Heart right ventricle (tissue), 16 donors: ENCODE results near the gene HEPN1. TPM values are rescaled to one million over a fixed set of nuclear protein-coding genes. Genes with fewer than 3 reads are reported as not detected.

Experiments
- ATAC-seq, 8 donors: fragments of 200-7000 bp; cut with Tn5 transposase; one replicate each; pipeline ENCODE4 v1.9.1; 2020; ENCODE audit warnings: mild to moderate bottlenecking in 8 of 8, moderate library complexity in 8 of 8, moderate number of reproducible peaks in 1 of 8
- DNase-seq, 2 donors: peaks; one replicate each; pipeline ENCODE4 v3.0.0-alpha.2; 2020
- H3K27ac ChIP-seq, 10 donors: fragments of 200-600 bp; sonication (generic) in 2 of 10; one replicate each; pipeline versions ENCODE4 v1.5.0 to v1.8.0; 2020 to 2022; ENCODE audit warnings: mild to moderate bottlenecking in 3 of 10
- H3K27me3 ChIP-seq, 7 donors: fragments of 200-600 bp; one replicate each; pipeline ENCODE4 v1.8.0; 2021 to 2022; ENCODE audit warnings: mild to moderate bottlenecking in 2 of 7
- H3K36me3 ChIP-seq, 9 donors: fragments of 200-600 bp; sonication (generic) in 1 of 9; one replicate each; pipeline versions ENCODE4 v1.5.0 to v1.8.0; 2020 to 2022; ENCODE audit warnings: mild to moderate bottlenecking in 2 of 9
- H3K4me1 ChIP-seq, 9 donors: fragments of 200-600 bp; sonication (generic) in 1 of 9; one replicate each; pipeline versions ENCODE4 v1.5.0 to v1.8.0; 2020 to 2022; ENCODE audit warnings: mild to moderate bottlenecking in 4 of 9
- H3K4me3 ChIP-seq, 10 donors: fragments of 200-600 bp; sonication (generic) in 2 of 10; one replicate each; pipeline versions ENCODE4 v1.5.0 to v1.8.0; 2020 to 2022; ENCODE audit warnings: mild to moderate bottlenecking in 7 of 10, moderate library complexity in 2 of 10
- H3K9me3 ChIP-seq, 11 donors: fragments of 200-600 bp in 10 of 11; sonication (generic) in 2 of 11; one replicate each; pipeline versions ENCODE4 v1.5.0 to v1.8.0; 2013 to 2022; ENCODE audit warnings: mild to moderate bottlenecking in 2 of 11, control low read depth in 1 of 11, moderate library complexity in 1 of 11
- whole genome bisulfite sequencing, 2 donors: extraction: QIAGEN DNeasy Blood & Tissue Kit; methylation state at CpG; one replicate each; pipeline ENCODE4 v1.1.7; 2013; ENCODE audit warnings: inconsistent platforms in 1 of 2; 5-methylcytosine and 5-hydroxymethylcytosine counted together
- intact Hi-C, 10 donors: fragments of 100-400 bp; cut with DNase I; formaldehyde crosslinking; loops; one replicate each; pipeline versions ENCODE4 v1.11.1 to v1.14.2; 2022
- polyA plus RNA-seq, 2 donors: library from polyadenylated mRNA; stranded (reverse); fragments of 200-250 nt; gene quantifications; one replicate each; pipeline ENCODE4 v1.2.3, GENCODE V29; 2013
- total RNA-seq, 10 donors: library from RNA; stranded (reverse); fragmentation: NEBNext Ultra II Directional in 3 of 10; extraction: Animal tissue kit (Norgen Biotek cat#: 25700) in 3 of 10; gene quantifications; one replicate each; pipeline versions ENCODE4 v1.2.1 to v1.2.4, GENCODE V29; 2021 to 2023
- TF ChIP-seq, protein P1 (sequence below), 9 donors: fragments of 200-600 bp; sonication (generic) in 2 of 9; IDR thresholded peaks; one replicate each; pipeline versions ENCODE4 v1.5.0 to v1.8.0; 2021 to 2022; ENCODE audit warnings: antibody characterized with exemption in 9 of 9, mild to moderate bottlenecking in 5 of 9, moderate library complexity in 1 of 9
- donor health status: Arrhythmogenic right ventricular cardiomyopathy.
- donor health status: ischemic (EF 13 %, LVEDD 7.1; RV severe dilation, severe dysfunction).
- donor health status: healthy with polysubstance abuse.
- donor health status: DM: no; HTN: yes; CAD: no.
- donor health status: DM: no; HTN: no; CAD: no.
- donor health status: ischemic (EF 25% LVEDD 6.9; RV normal size, moderate dysfunction).
- donor health status: ischemic (EF 25% LVEDD 5.7; RV mildly dilated, moderate dysfunction).
- donor health status: healthy.
- donor health status: DM: yes; HTN: yes; CAD: no.
- donor health status: Ischemic cardiomyopathy.
- donor health status: ischemic (EF 35%, LVEDD 5.7; RV mildly dilated, moderate dysfunction).
- donor health status: nonischemic (EF 11% LVEDD 7.7; RV severe dilation, severe dysfunction).
- donor health status: DM: yes; HTN: yes; CAD: no.
- donor health status: PGD.
- donor health status: ischemic (EF 29% LVEDD 5.4; RV normal size, mild dysfunction).
- donor health status: nonischemic (EF 23%, LVEDD 6.1; RV moderate dilation, normal function).

Gene HEPN1
- total and polyA plus RNA-seq, 12 donors = 0.03 TPM; not detected in 11

DNA sequence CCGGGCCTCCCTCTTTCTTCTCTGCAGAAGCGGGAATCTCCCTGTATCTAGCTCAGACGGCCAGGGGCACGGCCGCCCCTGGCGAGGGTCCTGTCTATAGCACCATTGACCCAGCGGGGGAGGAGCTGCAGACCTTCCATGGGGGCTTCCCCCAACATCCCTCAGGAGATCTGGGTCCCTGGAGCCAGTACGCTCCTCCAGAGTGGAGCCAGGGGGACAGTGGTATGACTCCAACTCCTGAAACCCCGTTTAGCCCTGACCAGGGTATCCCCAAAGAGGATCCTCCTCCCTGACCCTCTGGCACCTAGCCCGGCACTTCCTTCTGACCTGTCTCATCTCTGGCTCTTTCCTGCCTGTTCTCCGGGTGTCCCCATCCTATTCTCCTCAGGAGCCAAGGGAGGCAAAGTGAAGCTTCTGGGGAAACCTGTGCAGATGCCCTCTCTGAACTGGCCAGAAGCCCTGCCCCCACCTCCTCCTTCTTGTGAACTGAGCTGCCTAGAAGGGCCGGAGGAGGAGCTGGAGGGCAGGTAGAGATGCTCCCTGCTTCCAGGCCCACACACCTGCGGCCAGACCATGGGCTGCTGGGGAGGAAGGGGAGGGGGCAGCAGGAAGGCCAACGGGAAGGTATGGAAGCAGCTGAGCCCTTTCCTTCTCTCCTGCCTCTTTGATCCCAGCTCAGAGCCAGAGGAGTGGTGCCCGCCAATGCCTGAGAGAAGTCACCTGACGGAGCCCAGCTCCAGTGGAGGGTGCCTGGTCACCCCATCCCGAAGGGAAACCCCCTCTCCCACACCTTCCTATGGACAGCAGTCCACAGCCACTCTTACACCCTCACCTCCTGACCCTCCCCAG lies 40.9 kb upstream of the HEPN1 start:
- H3K9me3 ChIP-seq = no peaks in the 10 kb centered on the region
- peak overlapping the region in 6 of 10 donors; percentile 36 to 72 (median 66) for H3K4me3 ChIP-seq
- H3K4me1 ChIP-seq = peaks cover 3 to 61% (median 29%) of the 10 kb centered on the region in 9 donors
- peak overlapping the region in 4 of 10 donors; percentile 90 to 96 (median 94) for H3K27ac ChIP-seq
- H3K36me3 ChIP-seq = no peaks in the 10 kb centered on the region
- no peak for ATAC-seq
- TF ChIP-seq, protein P1, sequence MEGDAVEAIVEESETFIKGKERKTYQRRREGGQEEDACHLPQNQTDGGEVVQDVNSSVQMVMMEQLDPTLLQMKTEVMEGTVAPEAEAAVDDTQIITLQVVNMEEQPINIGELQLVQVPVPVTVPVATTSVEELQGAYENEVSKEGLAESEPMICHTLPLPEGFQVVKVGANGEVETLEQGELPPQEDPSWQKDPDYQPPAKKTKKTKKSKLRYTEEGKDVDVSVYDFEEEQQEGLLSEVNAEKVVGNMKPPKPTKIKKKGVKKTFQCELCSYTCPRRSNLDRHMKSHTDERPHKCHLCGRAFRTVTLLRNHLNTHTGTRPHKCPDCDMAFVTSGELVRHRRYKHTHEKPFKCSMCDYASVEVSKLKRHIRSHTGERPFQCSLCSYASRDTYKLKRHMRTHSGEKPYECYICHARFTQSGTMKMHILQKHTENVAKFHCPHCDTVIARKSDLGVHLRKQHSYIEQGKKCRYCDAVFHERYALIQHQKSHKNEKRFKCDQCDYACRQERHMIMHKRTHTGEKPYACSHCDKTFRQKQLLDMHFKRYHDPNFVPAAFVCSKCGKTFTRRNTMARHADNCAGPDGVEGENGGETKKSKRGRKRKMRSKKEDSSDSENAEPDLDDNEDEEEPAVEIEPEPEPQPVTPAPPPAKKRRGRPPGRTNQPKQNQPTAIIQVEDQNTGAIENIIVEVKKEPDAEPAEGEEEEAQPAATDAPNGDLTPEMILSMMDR (IDR thresholded peaks at IDR 0.05) = no peak
- DNase-seq = no peak
- H3K27me3 ChIP-seq = peaks cover 0 to 48% (median 25%) of the 10 kb centered on the region in 7 donors
- intact Hi-C loops = loop anchor here in 4 of 10 donors (2.0 to 10.0 kb wide), 5 partner anchors 21 to 74 kb away; partner anchors contain the start of genes CCDC15 (in 2 of the 4) and HEPN1 (in 1 of the 4)
- WGBS, 2 donors = 57 to 64% methylated on average over 16 to 17 of the region's 17 CpGs

DNA sequence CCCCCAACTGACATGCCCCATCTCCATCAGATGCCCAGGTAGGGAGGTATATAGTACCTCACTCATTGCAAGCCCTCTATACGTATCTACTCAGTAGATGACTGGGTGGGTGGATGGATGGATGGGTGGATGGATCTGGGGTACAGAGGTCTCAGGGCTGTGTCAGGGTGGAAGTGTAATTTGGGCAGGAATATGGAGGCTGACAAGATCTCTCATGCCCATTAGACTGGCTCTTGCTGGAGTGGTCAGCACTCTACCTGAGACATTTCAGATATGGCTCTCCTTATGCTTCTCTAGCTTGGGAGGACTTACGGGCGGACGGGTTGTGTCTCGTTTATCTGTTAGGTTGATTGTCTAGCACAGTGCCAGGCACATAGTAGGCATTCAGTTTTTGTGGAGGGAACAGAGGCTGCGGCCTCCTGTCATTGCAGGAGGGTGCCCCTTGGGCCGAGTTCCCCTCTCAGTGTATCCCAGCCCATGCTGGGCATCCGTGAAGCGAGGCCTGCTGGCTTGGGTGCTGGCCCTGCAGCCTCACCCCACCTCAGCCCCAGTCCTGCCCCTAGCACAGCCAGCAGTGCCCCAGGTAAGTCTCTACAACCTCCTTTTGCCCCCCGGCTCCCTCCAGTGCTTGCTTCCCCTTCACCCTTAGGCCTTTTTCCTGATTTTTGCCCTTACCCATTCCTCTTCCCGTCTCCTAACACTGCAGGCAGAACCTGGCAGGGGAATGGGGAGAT lies 40.1 kb upstream of the HEPN1 start:
- intact Hi-C loops = loop anchor here in 3 of 10 donors (5.0 to 10.0 kb wide), 3 partner anchors 38 to 73 kb away; partner anchors contain the start of genes CCDC15 (in 2 of the 3) and HEPN1 (in 1 of the 3)

DNA sequence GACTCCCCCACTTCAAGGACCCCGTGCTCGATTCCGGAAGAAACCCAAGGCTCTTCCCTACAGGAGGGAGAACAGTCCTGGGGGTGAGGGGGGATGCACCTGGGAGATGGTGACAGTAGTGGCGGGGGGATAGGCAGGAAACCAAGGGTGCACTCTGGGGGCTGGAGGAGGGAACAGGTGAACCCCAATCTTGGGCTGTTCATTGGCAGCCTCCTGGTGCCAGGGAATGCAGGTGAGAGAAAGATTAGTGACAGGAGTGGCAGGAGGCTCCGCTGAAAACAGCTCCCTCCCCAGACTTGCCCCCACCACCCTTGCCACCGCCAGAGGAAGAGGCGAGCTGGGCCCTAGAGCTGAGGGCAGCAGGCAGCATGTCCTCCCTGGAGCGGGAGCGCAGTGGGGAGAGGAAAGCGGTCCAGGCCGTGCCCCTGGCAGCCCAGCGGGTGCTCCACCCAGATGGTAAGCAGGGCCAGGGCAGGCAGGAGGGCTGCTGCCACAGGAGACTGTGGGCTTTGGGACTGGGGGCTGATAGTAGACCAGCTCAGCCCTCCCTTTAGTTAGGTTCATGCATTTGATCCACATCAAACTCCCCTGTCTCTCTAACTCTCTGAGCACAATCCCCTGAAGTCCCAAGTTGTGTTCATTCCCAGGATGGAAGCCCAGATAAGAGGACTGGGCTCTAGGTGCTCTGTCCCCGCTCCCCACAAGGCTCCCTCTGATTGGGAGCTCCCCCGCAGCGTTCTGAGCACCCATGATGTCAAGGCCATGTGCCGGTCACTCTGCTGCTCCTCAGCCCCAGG lies 39.4 kb upstream of the HEPN1 start:
- Histone ChIP-seq H3K36me3 (peaks cover 0 to 12% (median 0%) of the 10 kb centered on the region in 9 donors), H3K27me3 (peaks cover 0 to 33% (median 9%) of the 10 kb centered on the region in 7 donors), H3K27ac (peak overlapping the region in 4 of 10 donors; percentile 13 to 56 (median 16)), H3K4me1 (peaks cover 3 to 72% (median 29%) of the 10 kb centered on the region in 9 donors), H3K9me3 (no peaks in the 10 kb centered on the region), H3K4me3 (no peak overlapping the region)
- 77 to 84% methylated on average over 16 of the region's 16 CpGs for WGBS, 2 donors
- TF ChIP-seq, protein P1 (IDR thresholded peaks at IDR 0.05) = no peak
- intact Hi-C loops = loop anchor here in 3 of 10 donors (5.0 to 10.0 kb wide), 3 partner anchors 38 to 73 kb away; partner anchors contain the start of genes CCDC15 (in 2 of the 3) and HEPN1 (in 1 of the 3)
- no peak for DNase-seq
- ATAC-seq = no peak

More for the DNA sequence above, 40.1 kb upstream of the HEPN1 start:
- Histone ChIP-seq H3K9me3 (no peaks in the 10 kb centered on the region), H3K36me3 (peaks cover 0 to 4% (median 0%) of the 10 kb centered on the region in 9 donors), H3K4me1 (peaks cover 3 to 64% (median 29%) of the 10 kb centered on the region in 9 donors), H3K27ac (peak overlapping the region in 1 of 10 donors; percentile 56), H3K4me3 (no peak overlapping the region), H3K27me3 (peaks cover 0 to 41% (median 17%) of the 10 kb centered on the region in 7 donors)
- TF ChIP-seq, protein P1 (IDR thresholded peaks at IDR 0.05) = no peak
- DNase-seq (no peak), ATAC-seq (no peak)
- 88 to 89% methylated on average over 11 of the region's 11 CpGs for WGBS, 2 donors
